Heart right ventricle (tissue), 16 donors: ENCODE data around the gene KANSL3. TPM values are rescaled to one million over a fixed set of nuclear protein-coding genes. Genes with fewer than 3 reads are reported as not detected.
A peak's percentile ranks its signal among the peaks of the same experiment; 100 is the strongest.

Experiments
- ATAC-seq, 8 donors: fragments of 200-7000 bp; cut with Tn5 transposase; one replicate each; pipeline ENCODE4 v1.9.1; 2020; ENCODE audit warnings: mild to moderate bottlenecking in 8 of 8, moderate library complexity in 8 of 8, moderate number of reproducible peaks in 1 of 8
- DNase-seq, 2 donors: peaks; one replicate each; pipeline ENCODE4 v3.0.0-alpha.2; 2020
- H3K27ac ChIP-seq, 10 donors: fragments of 200-600 bp; sonication (generic) in 2 of 10; one replicate each; pipeline versions ENCODE4 v1.5.0 to v1.8.0; 2020 to 2022; ENCODE audit warnings: mild to moderate bottlenecking in 3 of 10
- H3K27me3 ChIP-seq, 7 donors: fragments of 200-600 bp; one replicate each; pipeline ENCODE4 v1.8.0; 2021 to 2022; ENCODE audit warnings: mild to moderate bottlenecking in 2 of 7
- H3K36me3 ChIP-seq, 9 donors: fragments of 200-600 bp; sonication (generic) in 1 of 9; one replicate each; pipeline versions ENCODE4 v1.5.0 to v1.8.0; 2020 to 2022; ENCODE audit warnings: mild to moderate bottlenecking in 2 of 9
- H3K4me1 ChIP-seq, 9 donors: fragments of 200-600 bp; sonication (generic) in 1 of 9; one replicate each; pipeline versions ENCODE4 v1.5.0 to v1.8.0; 2020 to 2022; ENCODE audit warnings: mild to moderate bottlenecking in 4 of 9
- H3K4me3 ChIP-seq, 10 donors: fragments of 200-600 bp; sonication (generic) in 2 of 10; one replicate each; pipeline versions ENCODE4 v1.5.0 to v1.8.0; 2020 to 2022; ENCODE audit warnings: mild to moderate bottlenecking in 7 of 10, moderate library complexity in 2 of 10
- H3K9me3 ChIP-seq, 11 donors: fragments of 200-600 bp in 10 of 11; sonication (generic) in 2 of 11; one replicate each; pipeline versions ENCODE4 v1.5.0 to v1.8.0; 2013 to 2022; ENCODE audit warnings: mild to moderate bottlenecking in 2 of 11, control low read depth in 1 of 11, moderate library complexity in 1 of 11
- CTCF ChIP-seq, 9 donors: fragments of 200-600 bp; sonication (generic) in 2 of 9; IDR thresholded peaks; one replicate each; pipeline versions ENCODE4 v1.5.0 to v1.8.0; 2021 to 2022; ENCODE audit warnings: antibody characterized with exemption in 9 of 9, mild to moderate bottlenecking in 5 of 9, moderate library complexity in 1 of 9
- WGBS, 2 donors: extraction: QIAGEN DNeasy Blood & Tissue Kit; methylation state at CpG; one replicate each; pipeline ENCODE4 v1.1.7; 2013; ENCODE audit warnings: inconsistent platforms in 1 of 2; 5-methylcytosine and 5-hydroxymethylcytosine counted together
- intact Hi-C, 10 donors: fragments of 100-400 bp; cut with DNase I; formaldehyde crosslinking; loops; one replicate each; pipeline versions ENCODE4 v1.11.1 to v1.14.2; 2022
- polyA plus RNA-seq, 2 donors: library from polyadenylated mRNA; stranded (reverse); fragments of 200-250 nt; gene quantifications; one replicate each; pipeline ENCODE4 v1.2.3, GENCODE V29; 2013
- total RNA-seq, 10 donors: library from RNA; stranded (reverse); fragmentation: NEBNext Ultra II Directional in 3 of 10; extraction: Animal tissue kit (Norgen Biotek cat#: 25700) in 3 of 10; gene quantifications; one replicate each; pipeline versions ENCODE4 v1.2.1 to v1.2.4, GENCODE V29; 2021 to 2023
- donor health status: Arrhythmogenic right ventricular cardiomyopathy.
- donor health status: ischemic (EF 13 %, LVEDD 7.1; RV severe dilation, severe dysfunction).
- donor health status: healthy with polysubstance abuse.
- donor health status: DM: no; HTN: yes; CAD: no.
- donor health status: DM: no; HTN: no; CAD: no.
- donor health status: ischemic (EF 25% LVEDD 6.9; RV normal size, moderate dysfunction).
- donor health status: ischemic (EF 25% LVEDD 5.7; RV mildly dilated, moderate dysfunction).
- donor health status: healthy.
- donor health status: DM: yes; HTN: yes; CAD: no.
- donor health status: Ischemic cardiomyopathy.
- donor health status: ischemic (EF 35%, LVEDD 5.7; RV mildly dilated, moderate dysfunction).
- donor health status: nonischemic (EF 11% LVEDD 7.7; RV severe dilation, severe dysfunction).
- donor health status: DM: yes; HTN: yes; CAD: no.
- donor health status: PGD.
- donor health status: ischemic (EF 29% LVEDD 5.4; RV normal size, mild dysfunction).
- donor health status: nonischemic (EF 23%, LVEDD 6.1; RV moderate dilation, normal function).

The KANSL3 gene
- total and polyA plus RNA-seq, 12 donors: 12.5 to 38.1 (median 30.4) TPM

DNA sequence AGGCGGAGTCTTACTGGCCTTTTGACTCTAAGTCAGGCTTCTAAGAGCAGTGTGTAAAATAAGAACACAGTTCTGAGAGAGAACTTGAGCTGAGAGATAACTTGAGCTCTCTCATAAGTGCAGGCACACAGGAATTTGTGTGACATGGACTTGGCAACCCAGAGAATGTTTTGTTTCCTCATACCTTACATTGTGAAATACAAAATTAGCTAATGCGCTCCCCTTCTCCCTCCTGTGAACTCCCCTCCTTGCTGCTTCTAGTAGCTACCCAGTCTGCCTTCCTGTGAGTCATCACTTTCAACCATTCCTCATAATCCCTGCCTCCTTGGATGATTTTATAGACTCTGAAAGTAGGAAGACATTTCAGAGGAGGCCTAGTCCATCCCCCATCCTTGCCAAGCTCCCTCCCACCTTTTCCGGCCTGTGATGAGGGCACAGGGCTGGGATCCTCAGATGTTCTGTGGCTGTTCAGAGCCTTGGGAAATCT lies 27.0 kb upstream of the KANSL3 start:
- no peaks in the 10 kb centered on the region for H3K27me3 ChIP-seq
- H3K4me1 ChIP-seq: peaks cover 0 to 14% (median 8%) of the 10 kb centered on the region in 9 donors
- H3K27ac ChIP-seq: peak overlapping the region in 9 of 10 donors; percentile 12 to 67 (median 58)
- DNase-seq (no peak), ATAC-seq (peak; percentile 57 to 95 (median 78))
- H3K9me3 ChIP-seq: peaks cover 0 to 12% (median 5%) of the 10 kb centered on the region in 11 donors
- intact Hi-C loops: no loop called here
- H3K36me3 ChIP-seq: no peaks in the 10 kb centered on the region
- WGBS, 2 donors: 51 to 59% methylated on average over 3 of the region's 3 CpGs
- TF ChIP-seq CTCF (IDR thresholded peaks at IDR 0.05): no peak
- H3K4me3 ChIP-seq: no peak overlapping the region

DNA sequence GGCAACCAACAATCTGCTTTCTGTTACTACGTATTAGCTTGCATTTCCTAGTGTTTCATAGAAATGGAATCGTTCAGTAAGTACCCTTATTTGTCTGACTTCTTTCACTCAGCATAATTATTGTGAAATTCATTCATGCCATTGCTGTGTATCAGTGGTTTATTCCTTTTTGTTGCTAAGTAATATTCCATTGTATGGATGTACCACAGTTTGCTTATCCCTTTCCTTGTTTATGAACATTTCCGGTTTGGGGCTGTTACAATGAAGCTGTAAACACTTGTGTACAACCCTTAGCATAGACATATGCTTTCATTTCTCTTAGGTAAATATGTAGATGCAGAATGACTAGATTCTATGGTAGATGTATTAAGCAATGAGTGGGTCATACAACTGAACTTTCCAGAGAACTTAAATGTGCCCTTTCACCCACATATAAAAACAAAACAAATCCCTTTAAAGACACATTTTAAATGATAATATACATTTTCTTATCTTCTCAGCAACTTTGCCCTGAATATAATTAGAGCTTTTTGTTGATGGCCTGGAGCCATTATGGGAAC lies 26.3 kb upstream of the KANSL3 start:
- H3K27me3 ChIP-seq: no peaks in the 10 kb centered on the region
- 91 to 97% methylated on average over 3 of the region's 3 CpGs for WGBS, 2 donors
- no peaks in the 10 kb centered on the region for H3K36me3 ChIP-seq
- no peak for DNase-seq
- no peak for ATAC-seq
- H3K4me3 ChIP-seq: no peak overlapping the region
- peaks cover 0 to 14% (median 8%) of the 10 kb centered on the region in 9 donors for H3K4me1 ChIP-seq
- TF ChIP-seq CTCF (IDR thresholded peaks at IDR 0.05): no peak
- peaks cover 0 to 12% (median 5%) of the 10 kb centered on the region in 11 donors for H3K9me3 ChIP-seq
- intact Hi-C loops: no loop called here
- H3K27ac ChIP-seq: peak overlapping the region in 8 of 10 donors; percentile 42 to 67 (median 59)

DNA sequence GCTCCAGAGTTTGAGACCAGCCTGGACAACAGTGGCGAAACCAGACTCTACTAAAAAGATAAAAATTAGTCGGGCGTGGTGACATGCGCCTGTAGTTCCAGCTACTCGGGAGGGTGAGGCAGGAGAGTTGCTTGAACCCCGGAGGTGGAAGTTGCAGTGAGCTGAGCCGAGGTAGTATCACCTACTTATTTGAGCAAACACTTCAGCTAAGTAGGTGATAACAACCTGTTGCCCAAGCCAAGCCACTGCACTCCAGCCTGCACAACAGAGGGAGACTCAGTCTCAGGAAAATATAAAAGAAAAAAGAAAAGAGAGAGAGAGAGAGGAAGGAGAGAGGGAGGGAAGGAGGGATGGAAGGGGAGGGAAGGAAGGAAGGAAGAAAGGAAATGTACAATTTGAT lies 25.7 kb upstream of the KANSL3 start:
- peaks cover 0 to 14% (median 8%) of the 10 kb centered on the region in 9 donors for H3K4me1 ChIP-seq
- ATAC-seq (no peak), DNase-seq (no peak)
- WGBS, 2 donors: 65 to 75% methylated on average over 7 of the region's 7 CpGs
- TF ChIP-seq CTCF (IDR thresholded peaks at IDR 0.05): no peak
- H3K36me3 ChIP-seq: no peaks in the 10 kb centered on the region
- H3K4me3 ChIP-seq: no peak overlapping the region
- peaks cover 0 to 12% (median 5%) of the 10 kb centered on the region in 11 donors for H3K9me3 ChIP-seq
- H3K27ac ChIP-seq: no peak overlapping the region
- intact Hi-C loops: no loop called here
- no peaks in the 10 kb centered on the region for H3K27me3 ChIP-seq

DNA sequence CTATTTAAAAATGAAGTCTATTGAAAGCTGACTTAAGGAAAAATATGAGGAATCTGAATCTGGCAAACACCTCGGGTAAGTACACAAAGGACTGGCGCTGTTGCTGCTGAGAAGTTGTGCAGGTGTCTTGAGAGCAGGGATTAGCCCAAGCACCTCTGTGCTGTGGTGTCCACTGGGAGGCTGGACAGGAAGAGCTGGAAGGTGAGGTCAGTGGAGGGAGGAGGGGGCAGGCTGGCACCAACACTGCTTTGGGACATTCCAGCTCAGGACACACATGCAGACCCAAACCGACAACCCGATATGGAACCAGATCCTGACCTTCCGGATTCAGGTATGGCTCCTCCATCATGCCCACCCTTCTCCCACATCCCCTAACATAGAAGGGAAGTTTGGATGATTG lies 25.1 kb upstream of the KANSL3 start:
- no peak for TF ChIP-seq CTCF (IDR thresholded peaks at IDR 0.05)
- no peak for DNase-seq
- Histone ChIP-seq H3K9me3 (peaks cover 0 to 12% (median 5%) of the 10 kb centered on the region in 11 donors), H3K4me1 (peaks cover 0 to 14% (median 8%) of the 10 kb centered on the region in 9 donors), H3K4me3 (no peak overlapping the region), H3K27me3 (no peaks in the 10 kb centered on the region), H3K36me3 (no peaks in the 10 kb centered on the region), H3K27ac (no peak overlapping the region)
- intact Hi-C loops: no loop called here
- ATAC-seq: no peak
- 92 to 94% methylated on average over 5 of the region's 5 CpGs for WGBS, 2 donors
